NCI-H524 (cell line): Measurements from ENCODE around the gene TJP1.

Source experiments
- DNase-seq, 2 experiments: peaks; one replicate each; lab custom pipeline; 2025; lab: John Stamatoyannopoulos, UW

The TJP1 gene

GRCh38 chr15:29822100-29822683, at the start of gene TJP1:
TJP1 (minus strand) TSS chr15:29822468; CDS start chr15:29822028, 440 bp downstream.
- peak; percentile 52 to 77 for DNase-seq

GRCh38 chr15:29871401-29871800, 49.1 kb upstream of the TJP1 start:
- no peak for DNase-seq

DNA sequence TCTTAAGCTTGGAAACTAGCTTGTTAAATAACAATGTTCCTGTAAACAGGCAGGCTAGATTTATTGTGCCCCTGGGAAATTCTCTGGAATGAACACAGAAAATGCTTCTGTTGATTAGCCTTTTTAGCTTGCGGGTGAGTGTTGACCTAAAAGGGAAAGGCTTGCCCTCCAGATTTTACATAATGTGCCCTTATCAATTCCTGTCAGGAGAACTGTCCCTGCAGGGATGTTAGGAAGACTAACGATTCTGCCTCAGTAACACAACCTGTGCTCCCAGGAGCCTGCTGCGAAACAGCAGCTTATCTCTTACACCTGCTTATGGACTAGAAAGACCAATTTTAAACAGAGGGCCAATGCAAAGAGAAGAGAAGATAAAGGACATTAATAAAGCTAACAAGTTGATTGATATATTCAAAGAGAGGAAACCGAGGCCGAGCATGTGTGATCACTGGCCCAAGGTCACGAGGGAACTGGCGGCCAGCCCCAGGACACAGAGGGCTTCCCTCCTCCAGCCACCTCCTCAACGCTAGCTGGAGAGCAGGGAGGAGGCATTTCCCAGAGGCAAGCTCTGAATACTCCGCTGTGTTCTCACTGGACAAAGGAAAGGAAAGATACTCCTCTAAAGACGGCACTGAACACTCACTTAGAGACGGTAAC, 48.4 kb upstream of the TJP1 start:
- DNase-seq: no peak

DNA sequence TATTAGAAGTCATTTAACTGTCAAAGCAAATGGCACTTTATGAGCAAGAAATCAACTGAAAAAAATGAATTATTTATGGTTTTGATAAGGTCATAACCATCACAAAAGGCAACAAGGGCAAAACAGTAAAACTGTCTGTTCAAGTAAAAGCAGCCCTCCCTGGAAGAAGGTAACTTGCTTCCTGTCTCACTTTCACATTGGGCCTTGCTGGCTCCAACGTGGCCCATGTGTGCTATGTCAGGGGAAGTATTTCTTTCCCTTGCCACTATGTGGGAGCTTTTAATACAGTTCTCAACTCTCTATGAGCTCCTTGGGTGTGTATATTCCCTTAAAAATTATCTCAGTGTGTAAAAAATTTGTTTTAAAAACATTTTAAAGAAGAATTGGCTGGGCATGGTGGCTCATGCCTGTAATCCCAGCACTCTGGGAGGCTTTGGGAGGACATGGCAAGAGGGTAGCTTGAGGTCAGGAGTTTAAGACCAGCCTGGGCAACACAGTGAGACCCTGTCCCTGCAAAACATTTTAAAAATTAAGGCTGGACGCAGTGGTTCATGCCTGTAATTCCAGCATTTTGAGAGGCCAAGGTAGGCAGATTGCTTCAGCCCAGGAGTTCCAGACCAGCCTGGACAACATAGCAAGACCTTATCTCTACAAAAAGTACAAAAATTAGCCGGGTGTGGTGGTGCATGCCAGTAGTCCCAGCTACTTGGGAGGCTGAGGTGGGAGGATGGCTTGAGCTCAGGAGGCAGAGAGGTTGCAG, 45.2 kb upstream of the TJP1 start:
- DNase-seq: no peak

- DNase-seq: no peak
These were observed 44.1 kb upstream of the TJP1 start for GRCh38 chr15:29866337-29866736.

GRCh38 chr15:29864501-29864900, 42.2 kb upstream of the TJP1 start:
- DNase-seq: no peak

DNA sequence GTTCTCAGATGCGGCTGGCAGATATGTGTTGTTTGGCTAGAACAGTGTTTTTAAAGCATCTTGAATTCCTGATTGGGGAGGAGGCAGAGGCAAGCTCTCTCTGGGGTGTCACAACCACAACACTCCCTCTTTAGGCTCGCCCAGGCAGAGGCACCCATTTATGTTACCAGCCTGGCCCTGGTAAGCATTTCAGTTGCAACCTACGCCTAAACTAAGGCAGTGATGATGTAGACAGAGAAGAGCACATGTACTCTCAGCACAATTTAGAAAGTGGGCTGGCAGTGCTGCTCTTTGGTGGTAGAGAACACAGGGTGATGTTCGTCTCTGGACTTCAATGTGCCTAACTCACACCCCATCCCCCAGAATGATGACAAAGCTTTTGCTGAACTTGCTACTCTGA, 41.2 kb upstream of the TJP1 start:
- DNase-seq: no peak

- no peak for DNase-seq
These were observed 40.0 kb upstream of the TJP1 start for GRCh38 chr15:29862271-29862670.

GRCh38 chr15:29860872-29861271, 38.6 kb upstream of the TJP1 start:
- DNase-seq: no peak

- no peak for DNase-seq
These were observed 37.9 kb upstream of the TJP1 start for GRCh38 chr15:29859973-29860715.

GRCh38 chr15:29859293-29859692, 37.0 kb upstream of the TJP1 start:
- DNase-seq: no peak

GRCh38 chr15:29857221-29857789, 35.0 kb upstream of the TJP1 start:
- no peak for DNase-seq

DNA sequence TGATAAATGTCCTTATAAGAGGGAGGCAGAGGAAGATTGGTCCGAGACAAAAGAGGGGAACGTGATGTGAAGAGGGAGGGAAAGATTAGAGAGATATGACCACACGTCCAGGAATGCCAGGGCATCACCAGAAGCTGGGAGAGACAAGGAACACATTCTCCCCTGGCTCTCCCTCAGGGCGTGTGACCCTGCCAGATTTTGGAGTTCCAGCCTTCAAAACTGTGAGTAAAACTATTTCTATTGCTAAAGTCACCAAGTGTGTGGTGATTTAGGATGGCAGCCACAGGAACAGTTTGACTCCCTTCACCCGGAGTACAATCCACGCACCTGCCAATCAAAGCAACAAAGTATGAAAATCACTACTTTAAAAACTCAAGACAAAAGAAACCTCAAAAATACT, 32.1 kb upstream of the TJP1 start:
- DNase-seq: no peak

- DNase-seq: no peak
These were observed 31.1 kb upstream of the TJP1 start for GRCh38 chr15:29853211-29853987.

DNA sequence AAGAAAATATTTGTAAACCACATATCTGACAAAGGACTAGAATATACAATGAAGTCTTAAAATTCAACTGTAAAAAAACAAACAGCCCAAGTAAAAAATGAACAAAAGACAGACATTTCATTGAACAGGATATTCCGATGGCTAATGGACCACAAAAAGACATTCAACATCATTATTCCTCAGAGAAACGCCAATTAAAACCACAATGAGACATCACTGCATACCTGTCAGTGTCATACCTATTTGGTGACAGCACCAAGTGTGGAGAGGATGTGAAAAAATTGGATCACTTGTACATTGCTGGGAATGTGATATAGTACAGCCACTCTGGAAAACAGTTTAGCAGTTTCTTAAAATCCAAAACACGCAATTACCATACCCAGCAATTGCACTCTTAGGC, 29.9 kb upstream of the TJP1 start:
- no peak for DNase-seq

- no peak for DNase-seq
These were observed 27.4 kb upstream of the TJP1 start for GRCh38 chr15:29849716-29850115.

- DNase-seq: no peak
These were observed 26.9 kb upstream of the TJP1 start for GRCh38 chr15:29849218-29849617.

DNA sequence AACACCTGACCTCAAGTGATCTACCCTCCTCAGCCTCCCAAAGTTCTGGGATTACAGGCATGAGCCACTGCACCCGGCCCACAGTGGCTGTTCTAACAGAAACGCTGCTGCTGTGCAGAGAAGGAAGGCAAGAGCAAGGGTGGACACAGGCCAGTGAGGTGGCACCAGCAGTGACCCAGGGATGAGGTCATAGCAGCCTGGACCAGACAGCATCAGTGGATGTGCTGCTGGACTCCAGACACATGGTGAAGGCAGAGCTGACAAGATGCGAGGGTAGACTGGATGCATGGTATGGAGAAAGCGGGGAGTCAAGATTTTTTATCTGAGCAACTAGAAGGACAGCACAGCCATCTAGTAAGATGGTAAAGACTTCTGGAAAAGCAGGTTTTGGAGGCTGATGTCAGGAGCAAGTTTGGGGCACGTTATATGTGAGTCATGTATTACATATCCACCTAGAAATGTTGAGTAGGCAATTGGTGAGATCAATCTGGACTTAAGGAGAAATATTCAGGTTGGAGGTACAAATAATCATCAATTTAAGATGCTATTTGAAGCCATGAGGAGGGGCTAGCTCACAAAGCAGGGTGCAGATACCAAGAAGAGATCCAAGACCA, 22.1 kb upstream of the TJP1 start:
- DNase-seq: no peak

DNA sequence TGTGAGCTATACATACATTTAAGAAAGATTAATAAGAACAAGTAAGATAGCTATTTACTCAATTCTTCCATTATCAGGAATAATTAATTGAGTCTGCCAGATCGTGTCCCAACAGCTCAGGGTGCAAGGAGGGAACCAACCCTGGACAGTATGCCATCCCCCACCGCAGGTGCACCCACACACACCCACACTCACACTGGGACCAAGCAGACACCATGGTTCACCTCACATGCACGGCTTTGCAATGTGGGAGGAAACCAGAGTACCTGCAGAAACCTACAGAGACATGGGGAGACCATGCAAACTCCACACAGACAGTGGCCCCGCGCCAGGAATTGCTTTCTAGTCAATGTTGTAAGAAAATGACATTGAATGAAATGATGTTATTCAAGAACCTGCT, 20.0 kb upstream of the TJP1 start:
- no peak for DNase-seq

DNA sequence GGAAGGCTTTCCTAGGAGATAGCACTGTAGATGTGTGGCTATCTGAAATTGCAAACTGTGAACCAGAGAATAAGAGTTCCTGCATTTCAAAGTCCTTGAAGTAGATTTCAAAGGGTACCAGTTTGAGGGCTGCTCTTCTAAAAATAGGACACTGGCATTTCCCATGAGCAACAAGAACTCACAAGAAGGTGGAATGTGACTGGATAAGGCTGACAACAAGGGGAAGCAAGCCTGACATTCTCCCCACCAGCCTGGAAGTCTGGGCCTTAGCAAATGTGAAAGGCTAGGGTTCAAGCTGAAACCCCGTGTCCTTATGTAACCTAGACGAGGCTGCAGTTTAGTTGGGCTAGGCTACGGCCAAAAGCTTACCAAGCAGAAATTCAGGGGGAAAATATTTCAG, 18.7 kb upstream of the TJP1 start:
- no peak for DNase-seq

GRCh38 chr15:29840054-29840453, 17.8 kb upstream of the TJP1 start:
- no peak for DNase-seq
